GM12874 (cell line): ENCODE results near the gene IFNG-AS1.

Experiments used
- CTCF ChIP-seq: IDR thresholded peaks from 2 replicates; pipeline ENCODE4 v1.5.1; 2011; ENCODE audit warnings: low read depth, mild to moderate bottlenecking, control low read depth, low read length, moderate library complexity; ENCODE audit not compliant: insufficient read depth

IFNG-AS1 gene

GRCh38 chr12:67993143-67993542 lies 3.9 kb downstream of the IFNG-AS1 start:
- no peak for TF ChIP-seq CTCF

GRCh38 chr12:67994046-67994445 lies 4.8 kb downstream of the IFNG-AS1 start:
- TF ChIP-seq CTCF = no peak

GRCh38 chr12:67996347-67996746 lies 7.1 kb downstream of the IFNG-AS1 start:
- TF ChIP-seq CTCF = no peak

GRCh38 chr12:67998379-67998778 lies 9.1 kb downstream of the IFNG-AS1 start:
- no peak for TF ChIP-seq CTCF

- TF ChIP-seq CTCF = no peak
These were observed 10.0 kb downstream of the IFNG-AS1 start for GRCh38 chr12:67999244-67999643.

GRCh38 chr12:68001486-68002466 lies 12.5 kb downstream of the IFNG-AS1 start:
- peak; percentile 22; the same call in 1 of the 2 replicates for TF ChIP-seq CTCF

- no peak for TF ChIP-seq CTCF
These were observed 14.5 kb downstream of the IFNG-AS1 start for GRCh38 chr12:68003777-68004176.
